Thyroid gland (tissue), 4 donors: ENCODE results near the gene KCNJ10. TPM values are rescaled to one million over a fixed set of nuclear protein-coding genes. Genes with fewer than 3 reads are reported as not detected.
A peak's percentile ranks its signal among the peaks of the same experiment; 100 is the strongest.

Source experiments
- DNase-seq, 2 donors: peaks; one replicate each; pipeline ENCODE4 v3.0.0-alpha.2; 2019
- H3K27ac ChIP-seq, 3 donors: fragments of 200-600 bp; sonication (generic); 1 replicate in 2 of 3; 2 replicates in 1 of 3; pipeline ENCODE4 v1.5.1; 2016 to 2019; ENCODE audit warnings: mild to moderate bottlenecking in 1 of 3, moderate library complexity in 1 of 3
- H3K27me3 ChIP-seq: fragments of 200-600 bp; sonication (generic); one replicate; pipeline ENCODE4 v1.5.1; 2019
- H3K36me3 ChIP-seq, 2 donors: fragments of 200-600 bp; sonication (generic); one replicate each; pipeline ENCODE4 v1.5.1; 2016 to 2019
- H3K4me1 ChIP-seq, 2 donors: fragments of 200-600 bp; sonication (generic); one replicate each; pipeline ENCODE4 v1.5.1; 2017 to 2019
- H3K4me3 ChIP-seq, 3 donors: fragments of 200-600 bp; sonication (generic); replicated peaks in 1 of 3; 1 replicate in 2 of 3; 2 replicates in 1 of 3; pipeline ENCODE4 v1.5.1; 2016; ENCODE audit warnings: mild to moderate bottlenecking in 1 of 3
- H3K9me3 ChIP-seq: fragments of 200-600 bp; sonication (generic); one replicate; pipeline ENCODE4 v1.5.1; 2017
- CTCF ChIP-seq, 6 experiments: fragments of 200-600 bp in 3 of 6; fragments of 450-650 bp in 3 of 6; sonication (generic) in 3 of 6; IDR thresholded peaks; one replicate each; pipeline ENCODE4 v1.5.1; 2016 to 2019; ENCODE audit warnings: antibody characterized with exemption in 6 of 6, mild to moderate bottlenecking in 2 of 6, inconsistent platforms in 1 of 6, moderate library complexity in 1 of 6
- POLR2A ChIP-seq, 2 donors: fragments of 450-650 bp; IDR thresholded peaks; one replicate each; pipeline ENCODE4 v1.6.1; 2017; ENCODE audit warnings: antibody characterized with exemption in 2 of 2, mild to moderate bottlenecking in 2 of 2, moderate library complexity in 1 of 2
- WGBS, 2 donors: methylation state at CpG; one replicate each; pipeline ENCODE4 v1.1.5; 2017; 5-methylcytosine and 5-hydroxymethylcytosine counted together
- intact Hi-C: fragments of 100-400 bp; cut with DNase I; formaldehyde crosslinking; loops from one replicate; pipeline ENCODE4 v1.15.1; 2023
- total RNA-seq, 4 donors: library from RNA; depleted of rRNA; stranded (reverse); fragments of >200 nt; gene quantifications; one replicate each; pipeline ENCODE4 v1.2.3, GENCODE V29; 2016

KCNJ10 gene
- total RNA-seq, 4 donors from 2014 or later: 0.13 to 0.45 (median 0.33) TPM; not detected in 1

- Histone ChIP-seq H3K27ac (peak overlapping the region in 1 of 3 donors; percentile 47), H3K27me3 (no peaks in the 10 kb centered on the region), H3K4me1 (peaks cover 26 to 40% of the 10 kb centered on the region in 2 donors), H3K9me3 (no peaks in the 10 kb centered on the region), H3K4me3 (no peak overlapping the region), H3K36me3 (no peaks in the 10 kb centered on the region)
- TF ChIP-seq CTCF (IDR thresholded peaks at IDR 0.05) (no peak), POLR2A (IDR thresholded peaks at IDR 0.05) (no peak)
- 98 to 99% methylated on average over 4 of the region's 4 CpGs for WGBS, 2 donors
- DNase-seq: no peak
- intact Hi-C loops: no loop called here
These were observed 120.0 kb downstream of the KCNJ10 start for GRCh38 chr1:159949981-159950381.

DNA sequence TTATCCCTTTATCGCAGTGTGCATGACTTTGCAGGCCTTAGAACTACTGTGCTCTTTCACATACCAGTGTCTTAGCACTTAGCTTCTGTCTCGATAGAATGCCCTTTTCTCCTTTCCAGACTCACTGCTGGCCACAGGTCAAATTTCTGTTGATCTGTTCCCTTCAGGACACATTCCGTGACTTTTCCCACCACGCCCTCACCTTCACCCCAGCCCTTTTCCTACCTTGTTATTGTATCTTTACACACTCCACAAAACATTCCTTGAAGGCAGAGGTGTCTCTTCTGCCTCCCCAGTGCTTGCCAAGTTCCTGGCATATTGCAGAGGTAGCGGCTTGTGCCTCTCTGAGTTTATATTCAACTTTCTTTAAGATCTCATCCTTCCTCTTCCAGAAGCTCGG lies 120.8 kb downstream of the KCNJ10 start:
- 41 to 50% methylated on average over 6 of the region's 6 CpGs for WGBS, 2 donors
- no peak for TF ChIP-seq POLR2A (IDR thresholded peaks at IDR 0.05)
- no peak for TF ChIP-seq CTCF (IDR thresholded peaks at IDR 0.05)
- peak; percentile 76 to 86 for DNase-seq
- Histone ChIP-seq H3K4me3 (no peak overlapping the region), H3K27me3 (no peaks in the 10 kb centered on the region), H3K27ac (peak overlapping the region in 2 of 3 donors; percentile 47 to 73), H3K9me3 (no peaks in the 10 kb centered on the region), H3K4me1 (peaks cover 26 to 43% of the 10 kb centered on the region in 2 donors), H3K36me3 (no peaks in the 10 kb centered on the region)
- intact Hi-C loops: no loop called here

Other genes starting within 250 kb of the KCNJ10 start
- 1 to 10 TPM; 1.6 to 6.3 (median 2.1) TPM for gene SLAMF8, start 243.3 kb downstream of the KCNJ10 start, total RNA-seq
- gene VSIG8, start 207.5 kb downstream of the KCNJ10 start, total RNA-seq: under 1 TPM in 1 of 4 donors, not detected in 3; 0.11 TPM
- under 1 TPM in 2 of 4 donors, not detected in 2; 0.56 to 0.94 TPM for gene CFAP45, start 170.0 kb downstream of the KCNJ10 start, total RNA-seq
- 100 to 1,000 TPM; 104 to 170 (median 151) TPM for gene TAGLN2, start 144.7 kb downstream of the KCNJ10 start, total RNA-seq
- 1 to 10 TPM in 3 of 4 donors, under 1 TPM in 1; 0.71 to 1.9 (median 1.4) TPM for gene IGSF9, start 124.5 kb downstream of the KCNJ10 start, total RNA-seq
- gene SLAMF9, start 115.9 kb downstream of the KCNJ10 start, total RNA-seq: not detected
- gene PIGM, start 38.2 kb downstream of the KCNJ10 start, total RNA-seq: 1 to 10 TPM; 6.7 to 10.0 (median 7.4) TPM
- gene KCNJ9, start 11.4 kb upstream of the KCNJ10 start, total RNA-seq: not detected
- gene IGSF8, start 28.5 kb upstream of the KCNJ10 start, total RNA-seq: 10 to 100 TPM; 24.3 to 36.5 (median 28.2) TPM
- gene ATP1A2, start 45.6 kb upstream of the KCNJ10 start, total RNA-seq: 1 to 10 TPM; 1.1 to 4.2 (median 2.6) TPM
- gene ATP1A4, start 81.4 kb upstream of the KCNJ10 start, total RNA-seq: not detected
- not detected for gene CASQ1, start 120.4 kb upstream of the KCNJ10 start, total RNA-seq
- gene PEA15, start 135.2 kb upstream of the KCNJ10 start, total RNA-seq: 10 to 100 TPM; 47.9 to 68.5 (median 50.2) TPM
- gene DCAF8, start 192.4 kb upstream of the KCNJ10 start, total RNA-seq: 100 to 1,000 TPM; 221 to 239 (median 228) TPM
- 100 to 1,000 TPM in 2 of 4 donors, 10 to 100 TPM in 2; 65.2 to 120 (median 85.3) TPM for gene PEX19, start 215.0 kb upstream of the KCNJ10 start, total RNA-seq